GM19467 (cell line): ENCODE results near the gene CCDC28B.

Experiments
- ATAC-seq: cut with Tn5 transposase; IDR thresholded peaks from one replicate; pipeline ENCODE4 v1.9.1; 2021; ENCODE audit warnings: mild to moderate bottlenecking, moderate library complexity; ENCODE audit not compliant: unreplicated experiment

CCDC28B gene

DNA sequence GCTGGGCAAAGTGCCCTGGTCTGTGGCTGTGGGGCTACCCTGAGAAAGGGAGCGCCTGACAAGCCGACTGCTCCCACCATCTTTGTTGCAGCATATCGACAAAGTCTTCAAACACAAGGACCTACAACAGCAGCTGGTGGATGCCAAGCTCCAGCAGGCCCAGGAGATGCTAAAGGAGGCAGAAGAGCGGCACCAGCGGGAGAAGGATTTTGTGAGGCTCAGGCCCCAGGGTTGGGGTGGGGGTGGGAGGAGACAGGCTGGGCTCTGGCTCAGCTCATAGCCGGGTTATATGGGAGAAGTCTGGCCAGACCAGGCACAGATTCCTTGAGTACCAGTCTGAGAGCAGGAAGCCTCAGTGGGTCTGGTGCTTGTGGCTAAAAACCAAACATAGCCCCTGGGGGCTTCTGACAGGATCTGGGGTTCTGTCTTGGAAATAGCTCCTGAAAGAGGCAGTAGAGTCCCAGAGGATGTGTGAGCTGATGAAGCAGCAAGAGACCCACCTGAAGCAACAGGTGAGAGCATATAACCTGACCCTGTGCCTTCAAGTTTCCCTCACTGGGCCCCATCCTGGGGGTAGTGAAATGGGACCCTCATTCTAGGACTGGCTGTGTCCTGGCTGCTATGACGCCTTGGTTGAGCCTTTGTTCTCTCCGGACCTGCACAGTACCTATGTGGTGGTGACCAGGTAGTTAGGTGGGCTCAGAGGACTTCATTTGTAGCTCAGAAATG lies 8.0 kb upstream of the CCDC28B start:
- no peak for ATAC-seq

DNA sequence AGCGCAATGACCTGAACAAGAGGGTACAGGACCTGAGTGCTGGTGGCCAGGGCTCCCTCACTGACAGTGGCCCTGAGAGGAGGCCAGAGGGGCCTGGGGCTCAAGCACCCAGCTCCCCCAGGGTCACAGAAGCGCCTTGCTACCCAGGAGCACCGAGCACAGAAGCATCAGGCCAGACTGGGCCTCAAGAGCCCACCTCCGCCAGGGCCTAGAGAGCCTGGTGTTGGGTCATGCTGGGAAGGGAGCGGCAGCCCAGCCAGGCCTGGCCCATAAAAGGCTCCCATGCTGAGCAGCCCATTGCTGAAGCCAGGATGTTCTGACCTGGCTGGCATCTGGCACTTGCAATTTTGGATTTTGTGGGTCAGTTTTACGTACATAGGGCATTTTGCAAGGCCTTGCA lies 5.4 kb upstream of the CCDC28B start:
- no peak for ATAC-seq

DNA sequence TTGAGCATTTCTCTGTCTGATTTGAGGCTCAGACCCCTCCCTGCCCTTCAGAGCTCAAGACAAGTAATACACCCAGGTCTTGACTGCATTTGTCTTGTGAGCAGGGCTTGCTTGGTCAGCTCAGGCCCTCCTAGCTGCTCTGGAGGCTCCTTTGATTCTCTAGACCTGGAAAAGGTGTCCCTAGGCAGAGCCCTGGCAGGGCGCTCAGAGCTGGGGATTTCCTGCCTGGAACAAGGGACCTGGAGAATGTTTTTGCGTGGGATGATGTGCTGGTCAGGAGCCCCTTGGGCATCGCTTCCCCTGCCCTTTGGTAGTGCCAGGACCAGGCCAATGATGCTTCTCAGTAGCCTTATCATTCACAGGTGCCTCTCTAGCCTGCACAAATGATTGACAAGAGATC lies 4.9 kb upstream of the CCDC28B start:
- ATAC-seq = no peak

DNA sequence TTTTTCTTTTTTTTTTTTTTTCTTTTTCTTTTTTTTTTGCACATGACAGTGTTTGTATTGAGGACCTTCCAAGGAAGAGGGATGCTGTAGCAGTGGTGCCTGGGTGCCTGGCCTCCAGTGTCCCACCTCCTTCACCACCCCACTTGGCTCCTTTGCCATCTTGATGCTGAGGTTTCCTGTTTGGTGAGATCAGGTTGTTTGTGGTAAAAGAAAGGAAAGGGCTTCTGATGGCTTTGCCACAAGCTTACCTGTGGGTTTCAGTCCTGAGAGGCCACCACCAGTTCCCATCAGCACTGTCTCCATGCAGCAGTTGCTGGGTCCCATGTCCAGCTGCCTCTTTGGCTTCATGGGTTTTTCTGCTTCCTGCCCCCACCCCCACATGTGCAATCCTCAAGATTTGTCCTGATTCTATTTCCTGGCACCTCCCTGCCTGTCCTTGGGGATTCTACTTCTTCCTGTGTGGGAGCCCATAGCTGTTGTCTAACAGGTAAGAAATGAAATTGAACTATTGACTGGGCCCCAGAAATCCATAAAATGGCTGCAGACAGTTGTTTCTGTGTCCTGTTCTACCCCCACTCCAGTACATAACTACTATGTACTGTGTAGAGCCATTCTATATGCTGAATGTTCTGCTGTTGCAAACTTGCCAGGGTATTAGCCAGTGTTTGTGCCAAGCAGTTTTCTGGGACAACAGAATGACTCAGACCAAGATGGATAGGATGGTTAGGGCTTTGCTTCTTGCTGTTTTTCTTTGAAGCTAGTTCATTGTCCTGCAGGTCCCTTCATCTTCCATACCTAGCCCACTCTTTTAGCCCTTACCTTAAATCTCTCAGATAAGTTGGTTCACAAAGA lies 4.2 kb upstream of the CCDC28B start:
- no peak for ATAC-seq

DNA sequence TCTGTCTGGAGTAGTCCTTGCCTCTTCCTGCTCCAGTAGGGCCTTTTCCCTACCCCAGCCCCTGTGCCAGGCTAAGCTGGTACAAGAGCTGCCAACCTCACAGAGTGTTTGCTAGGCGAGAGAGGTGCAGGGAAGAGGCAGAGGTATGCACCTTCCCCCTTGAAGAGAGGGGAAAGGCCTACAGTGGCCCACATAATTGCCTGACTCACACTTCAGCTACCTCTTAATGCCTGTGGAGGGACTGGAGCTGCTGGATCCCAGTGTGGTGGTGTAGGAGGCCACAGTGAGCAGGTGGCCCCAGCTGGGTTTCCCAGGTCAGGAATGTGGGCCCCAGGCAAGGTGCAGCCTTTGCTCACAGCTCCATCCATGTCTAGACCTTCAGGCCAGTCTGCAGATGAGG lies 3.3 kb upstream of the CCDC28B start:
- ATAC-seq = no peak

DNA sequence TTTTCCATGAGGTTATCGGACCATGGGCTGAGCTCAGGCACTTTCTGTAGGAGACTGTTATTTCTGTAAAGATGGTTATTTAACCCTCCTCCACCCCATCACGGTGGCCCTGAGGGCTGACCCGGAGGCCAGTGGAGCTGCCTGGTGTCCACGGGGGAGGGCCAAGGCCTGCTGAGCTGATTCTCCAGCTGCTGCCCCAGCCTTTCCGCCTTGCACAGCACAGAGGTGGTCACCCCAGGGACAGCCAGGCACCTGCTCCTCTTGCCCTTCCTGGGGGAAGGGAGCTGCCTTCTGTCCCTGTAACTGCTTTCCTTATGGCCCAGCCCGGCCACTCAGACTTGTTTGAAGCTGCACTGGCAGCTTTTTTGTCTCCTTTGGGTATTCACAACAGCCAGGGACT lies 2.6 kb upstream of the CCDC28B start:
- ATAC-seq = no peak

DNA sequence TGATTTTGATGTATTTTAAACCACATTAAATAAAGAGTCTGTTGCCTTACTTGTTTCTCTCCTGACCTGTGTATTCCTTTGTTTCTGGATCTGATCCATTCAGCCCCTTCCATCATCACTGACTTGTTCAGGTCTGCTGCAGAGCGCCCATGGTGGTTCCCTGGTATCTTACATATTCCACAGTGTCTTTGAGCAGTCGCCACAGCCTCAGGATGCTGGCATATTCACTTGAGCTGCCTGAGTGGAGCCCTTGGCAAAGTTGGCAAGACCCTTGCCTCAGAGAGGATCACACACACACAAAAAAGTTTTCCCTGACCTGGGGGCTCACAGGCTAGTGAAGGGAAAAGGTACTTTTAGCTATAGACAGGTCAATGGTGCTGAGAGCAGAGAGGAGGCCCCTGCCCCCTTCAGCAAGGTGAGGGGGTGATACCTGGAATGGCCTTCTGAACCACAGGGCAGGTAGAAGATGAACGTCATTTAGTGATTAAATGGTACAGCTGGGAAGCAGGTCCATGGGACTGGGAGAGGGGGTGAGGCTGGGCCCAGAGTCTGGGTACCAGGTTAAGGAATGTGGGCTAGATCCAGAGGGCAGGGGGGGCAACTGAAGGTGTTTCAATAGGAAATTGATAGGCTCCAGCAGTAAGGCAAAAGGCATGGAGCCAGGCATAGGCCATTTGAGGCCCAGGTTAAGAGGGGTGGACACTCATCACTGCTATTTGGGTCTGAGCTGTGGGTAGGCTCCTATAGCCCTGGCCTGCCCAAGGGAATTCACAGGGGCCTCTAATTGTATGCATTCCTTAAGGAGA lies 2.0 kb upstream of the CCDC28B start:
- ATAC-seq = no peak

DNA sequence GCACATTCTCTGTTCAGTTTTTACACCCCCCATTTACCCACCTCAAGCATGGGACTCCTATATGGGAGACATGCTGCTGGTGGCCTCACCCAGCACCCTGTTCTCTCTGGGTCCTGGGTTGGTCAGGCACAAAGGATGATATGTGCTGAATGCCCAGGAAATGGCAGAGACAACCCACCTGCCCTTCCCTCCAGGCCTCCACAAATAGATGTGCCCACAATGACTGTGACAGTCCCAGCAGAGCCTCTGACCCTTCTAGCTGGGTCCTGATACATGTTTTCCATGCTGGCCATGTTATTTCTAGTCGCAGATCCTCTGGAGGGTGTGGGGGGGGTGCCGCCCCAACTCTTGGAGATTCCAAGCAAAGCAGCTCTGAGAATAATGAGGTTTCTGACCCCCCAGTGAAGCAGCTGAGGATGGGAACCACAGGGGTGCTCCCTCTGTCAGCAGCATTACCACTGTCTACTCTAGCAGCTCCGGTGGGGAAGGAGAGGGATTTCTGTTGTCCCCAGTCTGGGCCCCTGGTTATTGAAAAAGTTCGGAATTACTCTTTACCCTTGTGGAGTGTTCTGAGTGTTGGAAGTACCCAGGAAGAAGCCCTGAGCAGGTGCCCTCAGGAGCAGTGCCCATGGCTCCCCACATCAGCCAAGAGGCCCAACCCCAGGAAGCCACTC lies 1.2 kb upstream of the CCDC28B start:
- ATAC-seq = no peak

DNA sequence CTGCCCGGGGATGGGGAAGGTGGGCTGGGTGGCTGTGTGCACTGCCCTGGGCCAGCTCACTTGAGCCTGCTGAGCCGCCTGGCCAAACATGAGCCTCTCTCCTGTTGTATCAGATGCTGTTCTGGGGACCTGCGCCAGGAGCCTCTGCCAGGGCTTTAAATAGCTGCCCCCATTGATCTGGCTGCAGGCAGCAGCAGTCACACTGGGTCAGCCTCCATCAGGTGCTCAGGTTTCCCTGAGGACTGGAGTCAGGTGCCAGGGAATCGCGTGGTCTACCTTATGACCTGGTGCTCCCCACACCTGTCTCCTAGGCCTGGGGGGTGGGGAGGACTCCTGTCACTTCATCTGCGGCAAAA lies 700 bp upstream of the CCDC28B start:
- ATAC-seq = no peak

DNA sequence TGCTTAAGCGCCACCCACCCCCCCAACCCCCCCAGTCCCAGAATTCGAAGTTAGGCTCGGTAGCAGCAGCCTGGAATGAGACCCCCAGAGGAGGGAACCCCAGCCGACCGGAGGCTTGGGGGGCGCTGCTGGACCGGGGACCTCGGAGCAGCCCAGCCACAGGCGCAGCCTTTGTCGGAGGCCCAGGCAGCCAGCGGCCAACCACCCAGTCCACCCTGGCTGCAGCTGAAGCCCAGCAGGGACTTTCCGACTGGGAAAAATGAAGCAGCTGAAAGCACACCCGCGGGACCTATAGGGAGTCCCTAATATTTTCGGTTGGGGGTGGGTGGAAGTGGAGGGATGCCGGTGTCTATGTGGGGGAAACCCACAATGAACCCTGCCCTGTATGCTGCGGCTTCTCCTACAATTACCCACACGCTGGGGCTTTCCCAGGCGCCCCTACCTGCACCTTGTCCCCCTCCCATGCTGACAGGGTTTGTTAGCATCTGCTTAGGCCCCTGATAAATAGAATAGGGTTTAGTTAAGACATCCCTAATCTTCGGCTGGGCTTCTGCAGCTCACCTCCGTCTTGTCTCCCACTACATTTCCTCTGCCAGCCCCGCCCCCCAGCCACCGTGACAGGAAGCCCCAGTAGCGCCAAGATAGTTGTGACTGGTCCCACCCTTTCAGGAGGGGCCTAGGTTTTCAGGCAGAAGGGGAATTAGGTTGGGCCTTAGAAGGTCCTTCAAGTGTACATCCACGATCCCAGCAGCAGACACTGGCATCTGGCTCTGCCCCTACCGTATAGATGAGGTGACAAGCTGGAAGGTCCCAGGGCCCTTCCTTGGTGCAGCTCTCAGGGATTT lies 838 bp downstream of the CCDC28B start:
- ATAC-seq = no peak

DNA sequence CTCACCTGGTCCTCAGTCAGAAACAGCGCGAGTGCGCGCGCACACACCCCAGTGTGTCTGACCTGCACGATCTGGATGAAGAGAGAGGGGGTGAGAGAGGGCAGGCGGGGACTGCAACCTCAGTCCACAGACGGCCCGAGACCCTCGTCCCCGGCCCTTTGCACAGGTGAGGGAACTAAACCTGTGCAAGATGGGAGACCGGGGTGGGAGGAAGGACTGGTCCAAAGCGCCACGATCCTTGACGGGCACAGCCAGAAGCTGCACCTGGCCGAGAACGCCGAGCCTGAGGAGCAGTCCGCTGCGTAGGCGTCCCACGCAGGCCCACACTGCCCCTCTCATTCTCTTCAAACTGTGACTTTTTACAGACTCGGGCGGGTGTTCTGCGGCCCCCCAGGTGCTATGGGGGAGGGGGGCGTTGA lies 4.6 kb downstream of the CCDC28B start:
- ATAC-seq = no peak

DNA sequence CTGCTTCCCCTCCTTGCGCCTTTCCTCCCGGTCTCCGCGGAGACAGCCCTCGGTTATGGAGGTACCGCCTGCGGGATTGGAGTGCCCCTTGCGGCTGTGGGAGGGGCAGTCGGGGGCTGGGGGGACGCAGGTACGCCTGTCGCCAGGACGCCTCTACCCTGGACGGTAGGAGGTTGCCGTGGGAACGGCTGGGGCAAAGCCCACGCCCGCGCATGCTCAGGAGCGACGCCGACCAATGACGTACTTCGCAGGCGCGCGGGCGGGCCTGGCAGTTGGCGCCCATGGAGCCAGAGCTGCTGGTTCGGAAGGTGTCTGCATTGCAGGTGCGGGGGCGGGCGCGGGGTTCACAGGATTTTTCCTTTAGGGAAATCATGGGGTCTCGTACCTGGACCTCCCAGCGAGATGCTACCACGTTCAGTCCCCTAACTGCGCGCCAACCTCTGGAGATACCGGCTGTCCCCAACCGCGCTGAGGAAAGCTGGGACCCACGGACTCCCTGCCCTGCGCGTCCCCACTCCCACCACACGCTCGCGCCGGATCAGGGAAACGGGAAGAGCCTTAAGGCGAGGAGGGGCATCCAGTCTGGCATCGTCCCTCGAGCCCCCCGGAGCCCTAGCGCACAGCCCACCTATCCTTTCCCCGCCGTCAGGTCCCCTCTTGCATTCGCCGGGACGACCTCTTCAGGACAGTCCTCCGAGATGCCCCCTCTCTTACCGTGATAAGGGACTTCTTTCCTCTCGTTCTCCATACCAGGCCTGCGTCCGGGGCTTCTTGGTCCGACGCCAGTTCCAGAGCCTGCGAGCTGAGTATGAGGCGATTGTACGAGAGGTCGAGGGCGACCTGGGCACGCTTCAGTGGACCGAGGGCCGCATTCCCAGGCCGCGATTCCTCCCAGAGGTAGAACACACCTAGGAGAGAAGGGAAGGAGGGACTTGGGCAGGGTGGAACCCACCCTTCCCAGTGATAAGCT lies 5.3 kb downstream of the CCDC28B start, which contains the start of gene IQCC:
IQCC (plus strand) TSS at position 271 of the 970 bp plus-strand sequence; CDS start at position 282, 11 bp downstream.
- no peak for ATAC-seq

DNA sequence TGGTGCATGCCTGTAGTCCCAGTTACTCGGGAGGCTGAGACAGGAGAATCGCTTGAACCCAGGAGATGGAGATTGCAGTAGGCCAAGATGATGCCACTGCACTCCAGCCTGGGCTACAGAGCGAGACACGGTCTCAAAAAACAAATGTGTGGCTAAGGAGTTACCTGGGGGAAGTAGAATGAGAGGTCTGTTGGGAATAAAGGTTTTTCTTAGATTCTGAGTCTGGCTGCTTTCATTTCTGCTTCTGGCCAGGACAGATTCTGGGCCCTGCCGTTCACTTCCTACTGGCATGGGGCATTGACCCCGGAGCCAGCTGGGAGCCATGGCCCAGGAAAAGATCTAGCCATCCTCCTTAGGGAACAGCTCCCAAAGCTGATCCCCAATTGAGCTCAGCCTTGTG lies 8.1 kb downstream of the CCDC28B start:
- ATAC-seq = no peak

DNA sequence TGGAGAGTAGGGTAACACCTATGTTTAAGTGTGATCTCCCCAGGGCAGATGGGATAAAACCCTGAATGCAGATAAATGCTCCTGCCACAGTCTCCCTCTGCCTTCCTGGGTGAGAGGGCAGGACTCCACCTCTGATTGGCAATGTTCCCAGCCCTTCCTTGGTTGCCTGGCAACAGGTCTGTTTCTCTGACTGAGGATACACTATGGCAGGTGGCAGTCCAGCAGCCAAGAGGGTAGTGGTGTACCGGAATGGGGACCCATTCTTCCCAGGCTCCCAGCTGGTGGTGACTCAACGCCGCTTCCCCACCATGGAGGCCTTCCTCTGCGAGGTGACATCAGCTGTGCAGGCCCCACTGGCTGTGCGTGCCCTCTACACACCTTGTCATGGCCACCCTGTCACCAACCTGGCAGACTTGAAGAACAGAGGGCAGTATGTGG lies 8.5 kb downstream of the CCDC28B start, which contains the start of gene DCDC2B:
DCDC2B (plus strand) TSS at position 199 of the 438 bp plus-strand sequence; CDS start at position 204, 5 bp downstream.
- no peak for ATAC-seq

DNA sequence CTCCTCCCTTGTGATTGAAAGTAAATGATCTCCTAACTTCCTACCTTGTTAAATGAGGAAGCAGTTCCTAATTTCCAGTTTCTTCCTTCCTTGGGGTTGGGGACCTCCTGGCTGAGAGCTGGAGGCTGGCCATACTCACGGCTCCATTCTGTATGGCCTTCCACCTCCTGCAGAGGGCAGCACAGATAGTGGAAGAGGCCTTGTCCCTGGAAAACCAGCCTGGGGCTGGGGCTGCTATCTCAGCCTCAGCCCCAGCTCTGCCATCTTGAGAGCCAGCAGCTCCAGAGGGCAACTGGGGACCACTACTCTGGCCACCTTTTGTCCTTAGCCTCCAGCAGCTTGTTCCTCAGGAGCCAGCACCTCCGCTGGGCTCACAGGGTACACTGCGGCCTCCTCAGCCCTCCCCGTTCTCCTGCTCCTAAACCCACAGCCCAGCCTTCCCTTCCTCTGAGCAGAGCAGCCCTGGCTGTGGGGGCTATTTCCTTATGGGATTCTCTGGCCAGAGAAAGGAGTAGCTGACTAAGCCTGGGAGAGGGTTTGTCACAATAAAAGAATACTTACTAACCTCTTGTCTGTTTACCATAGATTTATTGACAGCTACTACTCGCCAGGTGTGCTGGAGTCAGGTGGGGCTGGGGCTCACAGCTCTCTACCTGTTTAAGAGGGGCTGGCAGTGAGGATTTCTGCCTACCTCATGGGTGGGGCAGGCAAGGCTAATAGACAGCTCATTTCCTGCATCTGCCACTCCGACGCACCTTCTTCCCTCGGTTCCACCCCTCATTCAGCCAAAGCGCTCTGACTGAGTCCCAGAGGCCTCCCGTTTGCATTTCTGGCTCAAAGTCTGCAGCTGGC lies 15.5 kb downstream of the CCDC28B start:
- no peak for ATAC-seq

DNA sequence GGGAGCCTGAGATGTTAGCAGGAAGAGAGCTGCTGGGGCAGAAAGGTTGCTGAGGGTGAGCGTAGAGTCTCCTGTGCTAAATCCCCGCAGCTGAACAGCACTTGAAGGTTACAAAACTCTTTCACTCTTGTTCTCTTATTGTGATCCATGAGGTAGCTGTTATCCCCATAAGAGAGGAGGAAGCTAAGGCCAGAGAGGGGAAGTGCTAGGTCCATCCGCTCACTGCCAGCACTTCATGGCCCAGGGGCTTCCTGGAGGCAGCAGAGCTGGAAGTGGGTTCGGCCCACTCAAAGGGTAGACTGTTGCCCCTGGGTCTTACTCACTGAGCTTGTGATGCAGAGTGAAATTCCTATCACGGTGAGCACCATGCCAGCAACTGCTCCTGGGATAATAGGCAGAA lies 16.2 kb downstream of the CCDC28B start:
- ATAC-seq = no peak

DNA sequence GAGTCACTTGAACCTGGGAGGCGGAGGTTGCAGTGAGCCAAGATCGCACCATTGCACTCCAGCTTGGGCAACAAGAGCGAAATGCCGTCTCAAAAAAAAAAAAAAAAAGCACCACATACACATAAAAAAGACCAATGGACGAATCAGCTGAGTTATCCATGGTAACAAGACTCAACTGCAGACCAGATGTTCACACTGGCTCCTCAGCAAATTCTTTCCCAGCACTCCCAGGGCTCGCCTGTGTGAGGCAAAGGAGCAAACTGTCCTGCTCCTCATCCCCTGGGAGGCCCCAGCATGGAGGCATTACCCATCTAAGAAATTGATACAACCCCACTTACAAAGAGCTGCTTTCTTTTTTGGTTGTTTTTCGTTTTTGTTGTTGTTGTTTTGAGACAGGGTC lies 18.6 kb downstream of the CCDC28B start:
- no peak for ATAC-seq
